Esophagus squamous epithelium (tissue), 4 donors: Measurements from ENCODE around the gene FAM120B.

ENCODE experiments used
- CTCF ChIP-seq, 6 experiments: fragments of 450-650 bp in 4 of 6; fragments of 200-600 bp in 2 of 6; sonication (generic) in 2 of 6; IDR thresholded peaks; one replicate each; pipeline ENCODE4 v1.5.1; 2016 to 2019; ENCODE audit warnings: antibody characterized with exemption in 6 of 6, mild to moderate bottlenecking in 4 of 6, moderate library complexity in 4 of 6
- POLR2A ChIP-seq, 4 donors: fragments of 450-650 bp; IDR thresholded peaks; one replicate each; pipeline ENCODE4 v1.6.1; 2017; ENCODE audit warnings: antibody characterized with exemption in 4 of 4, mild to moderate bottlenecking in 4 of 4, moderate library complexity in 3 of 4

- TF ChIP-seq POLR2A (IDR thresholded peaks at IDR 0.05) = no peak
- TF ChIP-seq CTCF (IDR thresholded peaks at IDR 0.05) = no peak
Observed at GRCh38 chr6:170456334-170456733, 149.8 kb downstream of the FAM120B start.
